Fibroblast of skin of left quadriceps (primary cell): ENCODE results near the gene ATP5PB.

Experiments used
- DNase-seq, 2 experiments: peaks; one replicate each; pipeline ENCODE4 v3.0.0-alpha.2; 2013; ENCODE audit warnings: low read depth in 2 of 2

Gene ATP5PB

DNA sequence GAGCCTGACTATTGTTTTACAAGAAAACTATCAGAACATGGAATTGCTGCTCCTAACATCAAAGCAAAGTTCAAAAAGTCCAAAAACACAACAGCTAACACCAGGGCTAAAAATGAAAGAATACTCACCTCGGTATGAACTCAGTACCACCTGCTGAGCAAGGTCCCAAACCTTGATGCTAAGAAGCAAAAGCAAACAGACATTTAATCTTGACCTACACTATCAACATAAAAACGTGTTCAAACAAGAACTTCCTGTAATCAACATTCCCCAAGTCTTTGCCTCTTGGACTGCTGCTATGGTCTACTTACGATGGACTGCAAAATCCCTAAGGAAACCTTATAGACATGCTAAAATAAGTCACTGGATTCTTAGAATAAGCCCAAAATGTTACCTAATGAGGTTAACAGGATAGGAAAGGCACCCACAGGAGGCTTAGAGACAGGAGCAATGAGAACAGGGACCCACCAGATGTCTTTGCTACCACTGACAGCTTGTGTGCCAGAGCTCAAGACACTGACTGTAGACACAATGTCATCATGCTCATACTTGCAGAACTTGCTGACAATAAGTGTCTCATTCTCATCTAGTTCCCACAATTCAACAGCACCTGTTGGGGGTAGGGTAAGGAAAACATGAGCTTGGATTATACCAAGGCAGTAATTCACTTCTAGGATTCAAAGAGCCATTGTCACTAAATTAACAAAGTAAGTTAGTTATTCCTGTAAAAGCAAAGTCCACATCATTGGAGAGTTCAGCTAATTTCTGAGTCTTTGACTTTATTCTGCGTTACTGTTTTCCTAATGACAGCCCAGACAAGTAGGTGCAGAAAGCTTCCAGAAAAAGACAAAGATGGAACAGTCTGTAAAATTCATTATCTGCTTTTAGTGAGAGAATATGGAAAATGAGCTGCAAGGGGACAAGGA lies 2.0 kb upstream of the ATP5PB start:
- DNase-seq: no peak

DNA sequence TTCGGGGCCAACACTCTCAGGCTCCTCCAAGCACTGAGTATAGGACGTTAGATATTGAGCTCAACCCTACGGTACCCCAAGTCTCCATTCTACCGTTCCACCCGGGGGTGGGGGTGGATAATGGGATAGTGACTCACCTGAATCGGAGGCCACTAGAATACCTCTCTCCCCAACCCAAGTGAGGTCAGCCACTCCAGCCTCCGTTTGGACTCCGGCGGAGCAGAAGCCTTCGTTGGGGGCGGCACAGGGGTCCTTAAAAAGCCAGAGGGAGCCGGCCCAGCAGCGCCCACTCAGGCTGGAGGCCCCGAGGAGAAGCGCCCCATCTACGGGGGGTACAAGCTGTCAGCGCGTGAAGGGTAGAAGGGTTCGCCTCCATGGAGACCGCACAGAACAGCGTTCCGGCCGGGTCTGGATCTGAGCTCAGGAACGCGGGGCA lies 764 bp upstream of the ATP5PB start:
- no peak for DNase-seq

DNA sequence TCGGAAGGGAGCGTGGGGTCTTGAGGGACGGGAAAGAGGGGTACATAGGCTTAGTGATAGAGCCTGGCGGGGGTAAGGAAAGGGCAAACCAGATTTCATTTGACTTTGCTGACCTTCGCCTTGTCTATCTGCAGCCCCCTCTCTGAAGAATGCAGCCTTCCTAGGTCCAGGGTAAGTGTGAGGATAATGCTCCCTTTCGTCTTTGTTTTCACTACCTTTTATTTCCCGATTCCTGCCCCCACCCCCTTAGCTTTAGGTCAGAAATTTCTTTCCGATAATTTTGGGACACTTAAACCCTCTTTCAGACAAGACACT lies 396 bp downstream of the ATP5PB start:
- no peak for DNase-seq

DNA sequence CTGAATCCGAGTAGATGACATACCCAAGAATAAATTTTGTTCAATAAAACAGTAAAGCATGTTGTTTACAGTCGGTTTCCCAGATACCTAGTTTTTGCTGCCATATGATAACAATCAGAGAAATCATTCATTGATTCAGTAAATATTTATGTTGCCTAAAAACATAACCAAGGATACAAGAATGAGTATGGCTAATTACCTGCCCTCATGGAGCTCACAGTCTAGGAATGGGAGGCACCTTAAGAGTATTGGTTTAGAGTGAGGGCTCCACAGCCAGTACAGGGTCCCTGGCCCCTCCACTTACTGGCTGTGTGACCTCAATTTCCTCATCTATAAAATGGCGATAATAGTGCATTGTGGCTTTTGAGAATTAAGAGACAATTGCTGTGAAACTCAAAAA lies 921 bp downstream of the ATP5PB start:
- DNase-seq: no peak

DNA sequence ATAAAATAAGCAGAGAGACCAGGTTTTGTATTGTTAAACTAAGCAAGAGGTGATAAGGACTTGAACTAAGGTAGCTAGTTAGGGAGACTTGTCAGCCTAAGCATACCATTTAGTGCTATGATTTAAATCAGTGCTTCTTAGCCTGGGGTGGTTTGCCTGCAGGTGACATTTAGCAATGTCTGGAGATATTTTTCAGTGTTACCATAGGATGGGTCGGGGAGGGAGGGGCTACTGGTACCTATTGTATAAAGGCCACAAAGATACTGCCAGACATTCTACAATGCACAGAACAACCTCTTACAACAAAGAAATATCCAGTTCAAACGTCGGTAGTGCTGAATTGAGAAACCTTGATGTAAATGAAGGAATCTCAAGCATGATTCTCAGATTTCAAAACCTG lies 3.3 kb downstream of the ATP5PB start:
- no peak for DNase-seq

DNA sequence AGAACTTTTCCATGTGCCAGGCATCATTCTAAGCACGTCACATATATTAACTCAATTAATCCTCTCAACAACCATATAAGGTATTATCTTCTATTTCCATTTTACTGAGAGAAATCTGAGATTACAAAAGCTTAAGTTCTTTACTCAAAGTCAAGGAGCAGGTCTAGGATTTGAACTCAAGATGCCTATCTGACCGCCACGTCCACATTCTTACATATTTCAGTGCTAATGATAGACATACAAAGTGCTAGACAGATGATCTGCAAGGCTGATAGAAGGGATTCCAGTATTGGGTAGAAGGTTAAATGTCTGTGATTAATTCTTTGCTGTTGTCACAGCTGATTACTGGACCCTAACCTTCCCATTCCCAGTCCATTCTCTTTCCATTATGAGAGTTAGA lies 4.4 kb downstream of the ATP5PB start:
- no peak for DNase-seq

DNA sequence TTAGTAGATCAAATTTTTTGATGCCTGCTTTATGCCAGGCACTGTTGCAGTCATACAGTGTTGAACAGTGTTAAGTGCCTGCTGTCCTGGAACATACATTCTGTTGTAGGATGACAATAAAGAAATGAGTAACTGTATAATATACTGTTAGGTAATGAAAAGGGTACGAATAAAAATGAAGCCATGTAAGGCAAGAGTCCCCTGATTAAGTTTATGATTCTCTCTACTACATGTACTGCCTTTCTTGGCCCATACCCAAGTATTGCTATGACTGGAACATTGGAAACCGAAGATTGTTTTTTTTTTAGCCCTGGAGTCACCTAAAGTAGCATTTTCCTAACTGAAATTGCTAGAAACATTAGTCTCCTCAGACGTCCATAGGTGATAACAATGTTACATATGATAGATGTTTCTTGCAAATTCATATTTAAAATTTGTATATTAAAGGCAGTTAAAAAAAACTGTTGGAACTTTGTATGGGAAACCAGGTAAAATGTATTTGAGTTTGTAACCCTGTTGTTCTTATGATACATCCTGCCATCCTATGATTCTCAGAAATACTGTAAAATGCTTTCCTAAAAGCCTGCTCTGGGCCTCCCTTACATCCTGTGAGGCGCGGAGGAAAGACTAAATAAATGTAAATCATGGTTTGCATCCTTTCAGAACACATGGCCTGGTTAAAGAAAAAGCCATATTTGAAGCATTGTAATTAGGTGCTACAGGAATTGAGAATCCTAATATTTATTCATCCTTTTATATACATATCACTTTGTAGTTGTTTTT lies 5.8 kb downstream of the ATP5PB start:
- DNase-seq: no peak

DNA sequence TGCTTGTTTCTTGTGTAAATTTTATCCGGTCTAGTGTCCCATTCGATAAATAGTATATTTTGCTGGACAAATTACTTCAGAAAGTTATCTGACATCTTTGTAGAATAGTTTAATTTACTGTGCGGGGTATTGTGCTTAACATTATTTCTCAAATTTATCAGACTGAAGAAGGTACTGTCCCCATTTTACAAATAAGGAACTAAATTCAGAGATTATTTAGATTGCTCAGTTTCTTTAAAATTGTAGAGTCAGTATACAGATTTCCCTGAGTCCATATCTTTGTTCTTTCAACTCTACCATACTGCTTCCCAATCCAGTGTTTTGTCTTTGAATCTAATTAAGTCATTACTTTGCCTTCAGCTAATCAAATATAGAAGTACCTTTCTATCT lies 6.4 kb downstream of the ATP5PB start:
- DNase-seq: no peak

DNA sequence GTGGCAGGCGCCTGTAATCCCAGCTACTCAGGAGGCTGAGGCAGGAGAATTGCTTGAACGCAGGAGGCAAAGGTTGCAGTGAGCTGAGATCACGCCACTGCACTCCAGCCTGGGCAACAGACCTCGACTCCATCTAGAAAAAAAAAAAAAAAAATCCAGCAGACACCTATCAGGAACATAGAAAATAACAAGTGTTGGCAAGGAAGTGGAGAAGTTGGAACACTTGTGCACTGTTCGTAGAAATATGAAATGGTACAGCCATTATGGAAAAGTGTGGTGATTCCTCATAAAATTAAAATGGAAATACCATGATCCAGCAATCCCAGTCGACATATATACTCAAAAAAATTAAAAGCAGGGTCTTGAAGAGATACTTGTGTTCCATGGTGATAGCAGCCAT lies 12.5 kb downstream of the ATP5PB start:
- no peak for DNase-seq

DNA sequence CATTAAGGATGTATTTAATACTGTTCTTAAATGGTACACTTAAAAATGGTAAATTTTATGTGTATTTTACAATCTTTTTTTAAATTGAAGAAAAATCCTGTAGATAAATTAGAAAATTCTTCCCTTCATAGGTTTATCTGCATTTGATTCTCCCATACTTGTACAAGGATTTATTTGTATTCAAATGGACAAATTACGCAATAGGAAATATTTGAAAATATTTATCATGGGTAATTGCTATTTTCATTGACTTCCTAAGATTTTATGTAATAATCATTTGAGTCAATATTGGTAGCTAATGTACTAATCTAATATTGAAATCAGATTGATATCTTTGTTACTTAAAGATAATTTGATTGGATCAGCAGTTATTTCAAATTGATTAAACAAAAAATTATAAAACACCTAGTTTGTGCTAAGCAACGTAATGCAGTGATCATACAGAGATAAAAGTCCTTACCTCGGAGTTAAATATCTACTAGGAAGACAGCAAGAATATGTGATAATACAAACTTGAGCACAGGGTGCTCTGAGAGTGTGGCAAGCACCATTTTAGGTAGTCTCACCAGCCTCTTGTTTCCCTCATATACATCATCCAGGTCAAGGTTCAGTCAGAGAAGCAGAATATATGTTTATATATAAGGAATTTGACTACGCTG lies 13.2 kb downstream of the ATP5PB start:
- DNase-seq: no peak

DNA sequence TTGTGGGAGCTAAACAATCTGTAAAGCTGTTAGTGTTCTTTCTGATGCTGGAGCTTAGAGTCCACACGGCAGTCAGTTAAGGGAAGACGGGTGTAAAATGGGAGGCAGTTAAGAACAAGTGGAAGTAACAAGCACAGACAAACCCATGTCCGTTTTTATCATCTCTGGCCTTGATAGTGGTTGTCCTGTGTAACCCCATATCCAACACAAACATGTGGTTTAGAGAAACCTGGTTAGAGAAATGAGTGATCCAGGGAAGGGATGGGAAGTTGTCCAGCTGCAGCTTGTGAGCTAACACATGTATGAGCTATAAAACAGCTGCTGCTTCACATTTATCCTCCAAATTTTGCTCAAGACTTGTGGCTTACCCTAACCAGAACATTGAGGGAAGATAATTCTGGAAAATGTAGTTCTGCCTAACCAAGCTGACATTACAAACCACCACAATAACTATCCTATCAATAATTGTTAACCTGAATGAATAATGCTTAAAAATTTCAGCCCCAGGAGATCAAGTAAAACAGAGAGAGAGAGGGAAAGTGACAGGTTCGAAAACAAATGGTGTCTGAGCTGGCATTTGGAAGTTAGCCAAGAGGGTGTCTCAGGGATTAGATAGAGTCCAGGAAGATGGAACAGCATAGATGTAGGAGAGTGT lies 13.9 kb downstream of the ATP5PB start:
- no peak for DNase-seq

DNA sequence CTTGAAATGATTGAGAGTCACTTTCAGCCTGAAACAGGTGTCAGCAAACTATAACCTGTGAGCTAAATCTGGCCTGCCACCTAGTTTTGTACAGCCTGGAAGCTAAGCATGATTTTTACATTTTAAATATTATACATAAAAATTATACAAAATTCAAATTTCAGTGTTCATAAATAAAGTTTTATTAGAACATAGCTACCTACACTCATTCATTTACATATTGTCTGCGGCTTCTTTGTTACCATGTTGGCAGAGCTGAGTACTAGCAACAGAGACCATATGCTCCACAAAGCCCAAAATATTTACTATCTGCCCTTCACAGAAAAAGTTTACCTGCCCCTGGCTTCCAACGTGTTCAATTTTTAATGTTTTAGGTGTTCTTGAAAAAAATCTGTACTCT lies 16.5 kb downstream of the ATP5PB start:
- no peak for DNase-seq

DNA sequence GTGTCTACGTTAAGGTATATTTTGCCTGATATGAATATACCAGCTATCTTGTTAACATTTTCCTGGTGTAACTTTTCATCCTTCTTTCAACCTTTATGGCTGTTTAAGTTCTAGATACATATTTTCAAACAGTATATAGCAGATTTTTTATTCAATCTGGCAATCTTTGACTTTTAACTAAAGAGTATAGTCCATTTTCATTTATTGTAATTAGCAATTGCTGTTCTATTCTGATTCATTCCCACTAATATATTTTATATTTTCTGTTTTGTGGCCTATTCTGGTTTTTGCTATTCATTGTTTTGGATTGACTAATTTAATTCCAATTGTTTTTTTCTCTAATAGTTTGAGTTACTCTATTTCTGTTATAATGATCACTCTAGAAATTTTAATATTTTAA lies 17.2 kb downstream of the ATP5PB start:
- no peak for DNase-seq

DNA sequence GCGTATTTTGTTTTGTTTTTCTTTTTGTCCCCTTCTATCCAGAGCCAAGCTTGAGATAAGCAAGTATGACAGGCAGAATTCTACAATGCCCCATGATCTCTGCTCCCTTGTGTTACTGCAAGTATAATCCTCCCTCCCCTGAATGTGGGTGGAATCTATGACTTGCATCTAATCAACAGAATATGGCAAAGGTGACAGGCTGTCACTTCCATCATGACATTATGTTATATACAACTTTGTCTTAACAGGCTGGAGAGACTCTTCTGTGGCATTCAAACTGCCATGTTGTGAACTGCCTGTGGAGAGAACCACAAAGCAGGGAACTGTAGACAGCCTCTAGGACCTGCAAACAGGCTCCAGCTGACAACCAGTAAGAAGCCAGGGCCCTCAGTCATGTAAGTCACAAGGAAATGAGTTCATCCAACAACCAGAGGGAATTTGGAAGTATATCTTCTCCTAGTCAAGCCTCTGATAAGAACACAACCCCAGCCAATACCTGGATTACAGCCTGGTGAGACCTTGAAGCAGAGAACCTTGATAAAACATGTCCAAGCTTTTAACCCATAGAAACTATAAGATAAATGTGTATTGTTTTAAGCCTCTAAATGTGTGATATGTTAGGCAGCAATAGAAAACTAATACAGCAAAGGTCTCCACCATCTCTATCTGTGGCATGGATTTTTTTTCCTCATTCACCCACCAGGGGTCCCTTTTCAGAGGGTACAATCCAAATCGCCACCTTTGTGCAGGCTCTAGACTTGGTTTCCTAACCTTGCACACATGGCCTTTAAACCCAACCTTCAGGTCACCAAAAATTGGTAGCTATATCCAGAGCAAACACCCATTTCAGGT lies 18.8 kb downstream of the ATP5PB start:
- no peak for DNase-seq

DNA sequence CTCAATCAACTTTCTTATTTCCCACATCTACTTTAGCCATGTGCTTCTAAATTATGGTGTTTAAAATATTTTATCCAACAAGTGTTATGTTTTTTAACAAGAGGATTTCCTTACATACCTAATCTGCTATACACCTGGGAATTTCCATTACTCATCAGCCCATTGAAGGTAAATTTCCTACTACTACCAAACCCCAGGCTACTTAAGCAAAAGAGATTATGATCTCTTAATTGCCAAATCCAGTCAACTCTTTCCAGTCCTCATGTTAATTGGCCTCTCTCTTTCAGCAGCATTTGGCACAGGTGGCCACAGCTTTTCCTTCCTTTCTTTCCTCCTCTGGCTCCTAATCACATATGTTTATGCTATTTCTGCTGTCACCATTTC lies 19.4 kb downstream of the ATP5PB start:
- no peak for DNase-seq

DNA sequence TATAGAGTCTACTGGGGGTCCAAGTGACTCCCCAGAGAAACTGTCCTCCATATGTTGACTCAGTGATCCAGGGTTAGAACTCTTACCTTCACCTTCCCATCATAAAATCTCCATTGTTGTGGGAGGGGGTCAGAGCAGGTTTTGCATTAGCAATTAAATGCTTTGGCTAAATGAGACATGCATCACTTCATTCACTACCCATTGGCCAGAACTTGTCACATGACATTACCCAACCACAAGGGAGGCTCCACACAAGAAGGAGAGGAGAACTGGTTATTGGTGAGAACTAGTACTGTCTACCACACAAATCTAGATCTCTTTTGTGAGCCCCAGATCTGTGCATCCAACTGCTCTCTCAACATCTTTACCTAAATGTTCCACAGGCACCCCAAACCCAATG lies 20.3 kb downstream of the ATP5PB start:
- DNase-seq: no peak

DNA sequence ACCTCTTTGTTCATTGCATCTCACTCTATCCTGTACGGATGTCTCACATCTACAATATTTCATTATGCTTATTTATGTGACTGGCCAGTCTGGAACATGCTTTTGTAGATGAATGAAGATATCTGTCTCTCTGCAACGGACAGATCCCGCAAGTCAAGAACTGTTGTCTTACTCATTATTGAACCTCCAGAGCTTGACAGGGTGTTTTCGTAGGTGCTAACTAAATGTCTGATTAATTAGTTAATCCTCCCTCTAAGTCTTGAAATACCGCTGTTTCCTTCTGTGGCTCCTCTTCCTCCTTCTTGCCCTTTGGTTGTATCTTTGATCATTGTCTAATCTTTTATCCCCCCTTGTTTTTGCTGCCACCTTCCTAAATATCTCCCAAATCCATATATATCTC lies 21.3 kb downstream of the ATP5PB start:
- no peak for DNase-seq

DNA sequence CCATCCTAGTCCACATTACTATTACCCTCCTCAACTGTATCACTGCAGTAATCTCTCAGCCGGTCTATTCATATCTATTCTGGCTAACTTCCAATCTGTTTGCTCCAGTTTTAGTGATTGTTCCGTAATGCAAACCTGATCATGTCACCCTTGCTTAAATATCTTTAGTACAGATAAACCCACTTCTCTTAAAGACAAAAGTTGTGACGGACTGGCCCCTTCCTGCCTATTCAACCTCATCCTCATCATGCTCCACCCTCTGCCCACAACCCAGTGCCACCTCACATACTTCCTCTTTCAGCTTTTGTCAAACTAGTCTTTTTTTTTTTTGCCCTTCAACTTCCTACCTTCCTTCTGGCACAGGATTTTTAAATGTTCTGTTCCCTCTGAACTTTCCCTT lies 21.7 kb downstream of the ATP5PB start:
- DNase-seq: no peak

DNA sequence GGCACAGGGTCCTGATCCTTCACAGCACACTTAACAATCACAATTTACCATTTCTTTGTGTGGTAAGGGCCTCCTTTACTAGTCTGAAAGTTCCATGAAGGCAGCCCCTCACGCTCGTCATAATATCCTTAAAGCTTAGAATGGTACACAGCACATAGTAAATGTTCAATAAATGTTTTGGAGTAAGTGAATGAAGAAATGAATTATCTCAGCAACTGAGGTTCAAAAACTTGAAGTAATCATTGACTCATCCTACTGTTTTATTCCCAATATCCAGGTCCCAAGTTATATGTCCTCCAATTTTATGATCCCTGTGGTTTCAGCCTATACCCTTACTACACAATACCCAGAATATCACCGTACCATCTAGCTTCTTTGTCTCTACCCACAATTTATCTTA lies 22.3 kb downstream of the ATP5PB start:
- DNase-seq: no peak

DNA sequence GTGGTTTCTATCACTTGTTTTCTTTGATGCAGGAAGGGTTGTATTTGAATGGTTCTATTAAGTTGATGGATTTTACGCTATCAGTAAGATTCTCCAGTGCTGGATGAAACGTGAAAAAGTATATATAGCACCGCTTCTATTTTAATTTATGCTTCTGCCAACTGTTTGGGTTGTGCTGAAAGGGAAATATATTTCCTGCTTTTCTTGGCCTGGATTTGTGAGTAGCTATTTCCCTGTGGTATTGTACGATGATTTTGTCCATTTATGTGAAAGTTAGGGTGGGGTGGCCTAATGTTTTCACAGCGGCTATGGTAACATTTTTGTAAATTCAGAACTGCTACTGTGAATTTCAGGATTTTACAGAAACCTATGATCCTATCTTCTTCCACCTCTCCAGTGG lies 24.8 kb downstream of the ATP5PB start:
- DNase-seq: no peak

DNA sequence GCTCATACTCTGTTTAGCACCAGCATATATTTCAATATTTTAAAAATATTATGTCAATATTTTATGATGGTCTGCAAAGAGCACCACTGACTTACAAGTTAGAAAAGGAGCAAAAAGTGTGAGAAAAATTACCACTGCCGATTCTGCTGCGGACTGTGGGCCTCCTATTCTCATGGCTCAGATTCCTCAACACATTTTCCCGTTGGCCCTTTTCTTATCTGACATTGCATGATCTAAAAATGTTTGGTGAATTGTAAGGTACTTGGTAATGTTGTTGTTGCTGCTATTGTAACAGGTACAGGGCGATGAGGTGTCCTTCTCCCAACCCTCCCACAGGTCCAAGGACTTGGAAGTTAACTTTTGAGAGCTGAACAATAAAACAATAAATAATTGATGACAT lies 25.3 kb downstream of the ATP5PB start:
- no peak for DNase-seq
